Ishikawa (cell line): Measurements from ENCODE around the gene DCUN1D2.

Source experiments
- CEBPB ChIP-seq: IDR thresholded peaks from 2 replicates; pipeline ENCODE4 v1.6.1; 2012
- CREB1 ChIP-seq: IDR thresholded peaks from 2 replicates; pipeline ENCODE4 v1.6.1; 2012; ENCODE audit warnings: low read depth
- EGR1 ChIP-seq: IDR thresholded peaks from 2 replicates; pipeline ENCODE4 v1.6.1; 2012
- EP300 ChIP-seq: IDR thresholded peaks from 2 replicates; pipeline ENCODE4 v1.6.1; 2012; ENCODE audit warnings: borderline replicate concordance
- FOXM1 ChIP-seq: IDR thresholded peaks from 2 replicates; pipeline ENCODE4 v1.6.1; 2012; ENCODE audit warnings: low read depth, borderline replicate concordance
- MAX ChIP-seq: IDR thresholded peaks from 2 replicates; pipeline ENCODE4 v1.6.1; 2012
- NFIC ChIP-seq: IDR thresholded peaks from 2 replicates; pipeline ENCODE4 v1.6.1; 2012
- RAD21 ChIP-seq: IDR thresholded peaks from 2 replicates; pipeline ENCODE4 v1.6.1; 2012; ENCODE audit warnings: low read depth
- REST ChIP-seq: IDR thresholded peaks from 2 replicates; pipeline ENCODE4 v1.6.1; 2012; ENCODE audit warnings: low read depth, mild to moderate bottlenecking
- TAF1 ChIP-seq: IDR thresholded peaks from 2 replicates; pipeline ENCODE4 v1.6.1; 2012; ENCODE audit warnings: low read depth, mild to moderate bottlenecking
- TCF12 ChIP-seq: IDR thresholded peaks from 2 replicates; pipeline ENCODE4 v1.6.1; 2012; ENCODE audit warnings: low read depth
- TEAD4 ChIP-seq: IDR thresholded peaks from 2 replicates; pipeline ENCODE4 v1.6.1; 2012
- USF1 ChIP-seq: IDR thresholded peaks from 2 replicates; pipeline ENCODE4 v1.6.1; 2012
- YY1 ChIP-seq: IDR thresholded peaks from 2 replicates; pipeline ENCODE4 v1.6.1; 2012; ENCODE audit warnings: low read depth
- ZBTB7A ChIP-seq: IDR thresholded peaks from 2 replicates; pipeline ENCODE4 v1.6.1; 2012; ENCODE audit warnings: low read depth

The DCUN1D2 gene

GRCh38 chr13:113488283-113488682 is 2.2 kb downstream of the DCUN1D2 start:
- TF ChIP-seq CREB1 (no peak), TEAD4 (no peak), REST (no peak), TAF1 (no peak), USF1 (no peak), TCF12 (no peak), CEBPB (no peak), RAD21 (no peak), FOXM1 (no peak)

GRCh38 chr13:113486698-113487097 is 3.8 kb downstream of the DCUN1D2 start:
- no peak for TF ChIP-seq USF1
- TF ChIP-seq FOXM1: no peak
- no peak for TF ChIP-seq CEBPB
- no peak for TF ChIP-seq RAD21
- TF ChIP-seq MAX: no peak
- TF ChIP-seq YY1: no peak
- TF ChIP-seq TEAD4: no peak
- TF ChIP-seq EGR1: no peak
- TF ChIP-seq TCF12: no peak
- TF ChIP-seq ZBTB7A: no peak
- no peak for TF ChIP-seq TAF1
- TF ChIP-seq CREB1: no peak
- TF ChIP-seq REST: no peak
- TF ChIP-seq NFIC: no peak
- no peak for TF ChIP-seq EP300

- TF ChIP-seq USF1 (no peak), TEAD4 (no peak), YY1 (no peak), TCF12 (no peak), EGR1 (no peak), CREB1 (no peak), MAX (no peak), TAF1 (no peak), CEBPB (no peak), RAD21 (no peak)
Measured at GRCh38 chr13:113485545-113485944, 5.0 kb downstream of the DCUN1D2 start.

- TF ChIP-seq EGR1: no peak
- no peak for TF ChIP-seq USF1
- TF ChIP-seq TAF1: no peak
- TF ChIP-seq TEAD4: no peak
- TF ChIP-seq NFIC: no peak
- TF ChIP-seq CEBPB: no peak
- TF ChIP-seq YY1: no peak
- TF ChIP-seq EP300: no peak
- no peak for TF ChIP-seq FOXM1
- no peak for TF ChIP-seq ZBTB7A
- no peak for TF ChIP-seq REST
- TF ChIP-seq CREB1: no peak
- no peak for TF ChIP-seq MAX
- TF ChIP-seq TCF12: no peak
Measured at GRCh38 chr13:113483504-113484293, 6.8 kb downstream of the DCUN1D2 start.
